Stimulated activated memory B cell treated with anti-CD40 and anti-IgM and Interleukin-4, amounts not matched to agents 10 μg/mL and 1 μg/mL and 100 μg/mL, for 72 hours (primary cell): ENCODE measurements around the gene BHLHE40.
"Not testable (repeated sequence)": the region's sequence is repeated elsewhere in the genome, so short reads cannot be mapped to it uniquely, and the experiment has no call there.

ENCODE experiments used
- ATAC-seq: fragments of 150-1000 bp; cut with Tn5 transposase; 2 replicates; pipeline ENCODE4 v1.10.0; 2021
- H3K27ac Mint-ChIP-seq: one replicate; pipeline ENCODE4 v1.8.0; 2022; ENCODE audit warnings: mild to moderate bottlenecking, mixed read lengths
- H3K27me3 Mint-ChIP-seq: one replicate; pipeline ENCODE4 v1.8.0; 2022; ENCODE audit warnings: mixed read lengths
- H3K36me3 Mint-ChIP-seq: one replicate; pipeline ENCODE4 v1.8.0; 2022; ENCODE audit warnings: mixed read lengths
- H3K4me1 Mint-ChIP-seq: one replicate; pipeline ENCODE4 v1.8.0; 2022; ENCODE audit warnings: mixed read lengths
- H3K4me3 Mint-ChIP-seq: one replicate; pipeline ENCODE4 v1.8.0; 2022; ENCODE audit warnings: mild to moderate bottlenecking, moderate library complexity, mixed read lengths
- H3K9me3 Mint-ChIP-seq: one replicate; pipeline ENCODE4 v1.8.0; 2022; ENCODE audit warnings: mixed read lengths

Gene BHLHE40

DNA sequence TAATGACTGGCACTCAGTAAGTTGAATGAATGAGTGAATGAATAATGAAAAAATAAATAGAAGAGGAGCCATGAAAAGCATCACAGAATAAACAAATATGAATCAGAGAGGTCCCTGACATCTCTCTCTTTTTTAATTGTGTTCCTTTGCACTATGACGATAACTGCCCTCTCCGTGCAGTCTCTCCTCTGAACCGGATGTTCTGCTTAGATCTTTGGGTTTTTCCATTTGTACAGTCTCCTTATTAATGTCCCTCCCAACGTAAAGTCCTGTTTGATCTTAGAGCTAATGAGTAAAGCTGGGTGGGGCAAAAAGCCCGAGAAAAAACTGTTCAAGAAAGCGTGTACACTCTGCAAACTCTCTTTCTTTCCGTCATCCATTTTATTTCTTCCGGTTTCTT lies 28.3 kb upstream of the BHLHE40 start:
- Mint-ChIP-seq H3K36me3 (no peaks in the 10 kb centered on the region), H3K27ac (no peak overlapping the region), H3K27me3 (no peaks in the 10 kb centered on the region), H3K9me3 (no peaks in the 10 kb centered on the region), H3K4me3 (no peak overlapping the region), H3K4me1 (no peaks in the 10 kb centered on the region)
- no peak for ATAC-seq

DNA sequence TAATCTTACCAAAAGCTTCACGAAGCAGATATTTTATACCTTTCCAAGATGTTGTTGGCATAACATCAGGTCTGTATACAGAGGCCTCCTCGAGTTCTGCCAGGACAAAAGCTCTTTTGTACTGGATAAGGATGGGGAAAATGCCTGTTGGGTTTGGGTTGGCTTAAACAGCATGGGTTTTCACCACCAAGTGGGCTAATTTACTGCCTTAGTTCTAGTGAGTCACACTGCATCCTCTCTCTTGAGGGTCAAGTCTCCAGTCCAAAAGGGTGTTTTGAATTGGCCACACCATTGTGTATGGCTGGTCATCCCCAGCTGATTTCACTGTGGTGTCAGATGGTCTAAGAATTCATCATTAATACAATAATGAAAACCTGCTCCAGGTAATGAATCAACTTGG lies 26.1 kb upstream of the BHLHE40 start:
- H3K4me1 Mint-ChIP-seq, result no peaks in the 10 kb centered on the region
- no peak overlapping the region for H3K4me3 Mint-ChIP-seq
- ATAC-seq, result no peak
- no peak overlapping the region for H3K27ac Mint-ChIP-seq
- H3K9me3 Mint-ChIP-seq, result no peaks in the 10 kb centered on the region
- no peaks in the 10 kb centered on the region for H3K27me3 Mint-ChIP-seq
- peaks cover 8% of the 10 kb centered on the region for H3K36me3 Mint-ChIP-seq

DNA sequence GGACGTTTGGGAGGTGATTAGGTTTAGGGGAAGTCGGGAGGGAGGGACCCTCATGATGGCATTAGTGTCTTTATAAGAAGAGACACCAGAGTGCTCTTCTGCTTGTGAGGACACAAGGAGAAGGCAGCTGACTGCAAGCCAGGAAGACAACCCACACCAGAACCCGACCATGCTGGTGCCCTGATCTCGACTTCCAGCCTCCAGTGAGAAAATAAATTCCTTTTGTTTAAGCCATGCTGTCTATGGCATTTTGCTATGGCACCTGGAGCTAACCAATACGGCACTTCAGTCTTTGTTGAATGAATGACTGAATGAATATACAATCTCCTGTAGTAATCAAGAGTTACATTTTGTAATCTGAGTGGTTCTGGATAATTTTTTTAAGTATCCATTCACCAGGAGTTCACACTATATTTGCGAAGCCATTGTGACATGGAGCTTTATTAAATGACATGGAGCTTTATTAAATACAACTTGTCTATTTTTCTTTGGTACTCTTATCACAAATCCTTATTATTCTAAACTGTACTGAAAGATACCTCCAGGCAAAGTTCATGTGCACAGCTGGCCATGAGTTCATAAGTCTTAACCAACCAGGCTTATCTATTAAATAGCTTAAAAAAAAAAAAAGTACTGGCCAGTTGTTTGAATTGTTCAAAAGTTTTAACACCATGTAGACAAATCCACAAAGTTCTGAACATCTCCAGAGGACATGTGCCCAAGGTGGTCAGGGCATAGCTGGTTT lies 24.8 kb upstream of the BHLHE40 start:
- H3K4me1 Mint-ChIP-seq, result no peaks in the 10 kb centered on the region
- peaks cover 18% of the 10 kb centered on the region for H3K36me3 Mint-ChIP-seq
- H3K4me3 Mint-ChIP-seq, result no peak overlapping the region
- no peaks in the 10 kb centered on the region for H3K27me3 Mint-ChIP-seq
- no peak for ATAC-seq
- peaks cover 5% of the 10 kb centered on the region for H3K9me3 Mint-ChIP-seq
- no peak overlapping the region for H3K27ac Mint-ChIP-seq

DNA sequence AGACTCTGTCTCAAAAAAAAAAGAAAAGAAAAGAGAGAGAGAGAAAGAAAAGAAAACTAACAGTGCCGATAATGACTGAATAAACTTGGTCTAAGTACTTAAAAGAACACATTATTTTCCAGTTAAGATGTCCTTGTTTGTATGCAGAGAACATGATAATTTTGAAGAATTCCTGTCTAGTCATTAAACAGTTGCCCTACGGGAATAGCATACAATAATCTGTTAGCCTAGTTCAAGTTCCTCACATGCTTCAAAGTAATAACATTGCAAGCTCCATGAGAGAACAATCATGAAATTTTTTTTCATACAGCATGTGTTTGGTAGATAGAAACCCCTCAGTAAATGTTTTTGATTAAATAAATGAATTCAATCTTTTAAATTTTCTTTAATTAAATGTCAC lies 23.1 kb upstream of the BHLHE40 start:
- Mint-ChIP-seq H3K9me3 (peaks cover 5% of the 10 kb centered on the region), H3K4me3 (no peak overlapping the region), H3K4me1 (no peaks in the 10 kb centered on the region), H3K36me3 (peaks cover 18% of the 10 kb centered on the region), H3K27me3 (no peaks in the 10 kb centered on the region), H3K27ac (no peak overlapping the region)
- ATAC-seq, result no peak

DNA sequence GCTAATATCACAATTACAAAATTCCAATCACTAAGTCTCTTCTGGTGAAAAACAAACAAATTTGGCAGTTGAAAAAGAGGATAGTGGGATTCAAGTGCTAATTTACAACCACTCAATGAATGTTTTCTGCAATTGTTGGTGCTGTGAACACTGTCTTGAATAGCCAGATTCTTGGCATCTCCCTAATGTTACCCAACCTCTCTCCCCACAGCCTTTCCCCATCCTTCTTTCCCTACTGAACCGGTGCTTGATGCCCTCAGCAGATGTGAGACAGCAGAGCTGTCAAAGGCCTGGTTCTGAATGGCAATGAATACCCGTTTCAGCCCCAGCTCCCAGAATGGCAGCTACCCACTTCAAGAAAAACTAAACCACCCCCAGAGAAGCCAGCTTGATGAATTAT lies 22.5 kb upstream of the BHLHE40 start:
- Mint-ChIP-seq H3K4me3 (no peak overlapping the region), H3K27ac (no peak overlapping the region), H3K36me3 (peaks cover 18% of the 10 kb centered on the region), H3K4me1 (no peaks in the 10 kb centered on the region), H3K27me3 (no peaks in the 10 kb centered on the region), H3K9me3 (peaks cover 5% of the 10 kb centered on the region)
- ATAC-seq, result no peak

DNA sequence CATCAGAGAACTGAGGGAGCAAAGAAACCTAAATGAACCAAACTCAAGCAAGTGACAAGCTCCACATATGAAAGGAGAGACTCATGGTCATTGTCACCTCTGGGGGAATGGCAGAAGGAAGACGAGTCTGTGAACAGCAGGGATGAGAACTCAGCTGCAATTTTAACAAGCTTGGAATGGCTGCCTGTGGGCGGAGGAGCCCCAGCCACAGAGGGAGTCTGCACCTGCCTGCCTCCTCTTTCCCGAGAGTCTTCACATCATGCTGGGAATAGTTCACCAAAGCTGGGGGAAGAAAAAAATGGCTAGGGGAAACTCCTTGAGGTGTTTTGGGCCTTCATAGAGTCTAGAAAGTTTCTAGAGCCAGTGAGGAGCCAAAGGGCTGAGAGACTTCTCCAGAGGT lies 21.3 kb upstream of the BHLHE40 start:
- no peak overlapping the region for H3K4me3 Mint-ChIP-seq
- no peaks in the 10 kb centered on the region for H3K4me1 Mint-ChIP-seq
- H3K36me3 Mint-ChIP-seq, result peaks cover 18% of the 10 kb centered on the region
- H3K27ac Mint-ChIP-seq, result no peak overlapping the region
- H3K27me3 Mint-ChIP-seq, result no peaks in the 10 kb centered on the region
- H3K9me3 Mint-ChIP-seq, result peaks cover 5% of the 10 kb centered on the region
- no peak for ATAC-seq

DNA sequence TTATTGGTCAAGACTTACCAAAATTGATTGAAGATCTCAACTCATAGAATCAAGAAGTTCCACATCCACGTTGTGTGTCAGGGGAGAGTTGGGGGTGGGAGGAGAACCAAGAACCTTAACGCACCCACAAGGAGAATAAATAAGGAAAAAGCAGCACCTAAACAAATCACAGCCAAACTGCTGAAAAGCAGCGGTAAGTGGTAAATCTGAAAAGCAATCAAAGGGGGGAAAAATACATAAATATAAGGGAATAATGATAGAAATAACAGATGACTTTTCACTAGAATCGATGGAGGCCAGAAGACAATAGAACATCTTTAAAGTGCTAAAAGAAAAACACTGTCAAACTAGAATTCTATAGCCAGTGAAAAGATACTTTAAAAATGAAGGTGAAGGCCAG lies 20.1 kb upstream of the BHLHE40 start:
- no peak for ATAC-seq
- H3K9me3 Mint-ChIP-seq, result peaks cover 5% of the 10 kb centered on the region
- H3K27ac Mint-ChIP-seq, result no peak overlapping the region
- no peaks in the 10 kb centered on the region for H3K27me3 Mint-ChIP-seq
- no peaks in the 10 kb centered on the region for H3K4me1 Mint-ChIP-seq
- H3K36me3 Mint-ChIP-seq, result peaks cover 18% of the 10 kb centered on the region
- H3K4me3 Mint-ChIP-seq, result no peak overlapping the region

DNA sequence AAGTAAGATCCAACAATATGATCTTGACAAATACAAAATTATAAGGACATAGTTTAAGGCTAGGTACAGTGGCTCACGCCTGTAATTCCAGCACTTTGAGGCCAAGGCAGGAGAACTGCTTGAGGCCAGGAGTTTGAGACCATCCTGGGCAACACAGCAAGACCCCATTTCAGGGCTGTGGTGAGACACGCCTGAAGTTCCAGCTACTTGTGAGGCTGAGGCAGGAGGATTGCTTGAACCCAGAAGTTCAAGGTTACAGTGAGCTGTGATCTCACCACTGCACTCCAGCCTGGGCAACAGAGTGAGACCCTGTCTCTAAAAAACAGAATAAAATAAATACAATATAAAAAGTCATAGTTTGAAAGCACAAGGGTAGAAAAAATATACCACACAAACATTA lies 17.4 kb upstream of the BHLHE40 start:
- peaks cover 14% of the 10 kb centered on the region for H3K4me1 Mint-ChIP-seq
- not testable (repeated sequence) for H3K27ac Mint-ChIP-seq, H3K27me3 Mint-ChIP-seq, H3K4me3 Mint-ChIP-seq, H3K9me3 Mint-ChIP-seq, ATAC-seq
- H3K36me3 Mint-ChIP-seq, result peaks cover 23% of the 10 kb centered on the region

DNA sequence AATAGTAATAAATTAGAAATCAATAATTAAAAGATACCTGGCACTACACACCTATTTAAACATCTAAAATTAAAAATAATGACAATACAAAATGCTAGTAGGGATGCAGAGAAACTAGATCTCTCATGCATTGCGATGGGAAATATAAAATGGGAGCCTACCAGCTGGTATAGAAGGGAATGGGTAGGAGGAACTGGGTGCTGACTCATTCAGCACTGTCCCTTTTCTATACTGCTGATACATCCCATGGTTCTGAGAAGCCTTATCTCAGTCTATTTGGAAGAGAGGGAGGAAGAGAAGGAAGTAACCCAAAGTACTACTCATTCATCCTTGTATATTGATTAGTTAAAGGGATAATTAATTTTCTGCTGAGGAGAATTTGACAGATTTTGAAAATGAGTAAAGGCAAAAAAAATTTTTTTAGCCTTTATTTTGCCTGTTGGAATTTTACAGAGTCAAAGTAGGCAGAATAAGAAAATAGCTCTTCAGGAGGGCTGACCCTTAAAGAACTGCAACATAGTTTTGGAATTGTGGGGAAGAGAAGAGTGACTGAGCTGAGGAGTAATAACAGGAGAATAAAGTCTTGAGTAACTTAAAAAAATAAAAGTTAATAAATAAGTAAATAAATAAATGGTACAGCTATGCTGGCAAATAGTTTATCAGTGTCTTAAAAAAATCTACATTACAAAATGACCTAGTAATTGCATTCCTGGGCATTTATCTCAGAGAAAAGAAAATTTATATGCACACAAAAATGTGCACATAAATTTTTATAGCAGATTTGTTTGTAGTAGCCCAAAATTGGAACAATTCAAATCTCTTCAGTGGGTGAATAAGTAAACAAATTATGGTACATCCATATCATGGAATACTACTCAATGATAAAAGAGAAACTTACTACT lies 15.3 kb upstream of the BHLHE40 start:
- no peak for ATAC-seq
- Mint-ChIP-seq H3K36me3 (peaks cover 25% of the 10 kb centered on the region), H3K27me3 (no peaks in the 10 kb centered on the region), H3K4me1 (peaks cover 23% of the 10 kb centered on the region), H3K27ac (no peak overlapping the region), H3K9me3 (peaks cover 15% of the 10 kb centered on the region), H3K4me3 (no peak overlapping the region)

DNA sequence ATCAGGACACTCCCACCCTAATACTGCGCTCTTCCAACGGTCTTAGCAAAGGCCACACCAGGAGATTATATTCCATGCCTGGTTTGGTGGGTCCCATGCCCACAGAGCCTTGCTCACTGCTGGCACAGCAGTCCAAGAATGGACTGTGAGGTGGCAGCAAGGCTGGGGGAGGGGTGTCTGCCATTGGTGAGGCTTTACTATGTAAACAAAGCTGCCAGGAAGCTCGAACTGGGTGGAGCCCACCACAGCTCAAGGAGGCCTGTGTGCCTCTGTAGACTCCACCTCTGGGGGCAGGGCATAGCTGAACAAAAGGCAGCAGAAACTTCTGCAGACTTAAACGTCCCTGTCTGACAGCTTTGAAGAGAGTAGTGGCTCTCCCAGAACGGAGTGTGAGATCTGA lies 13.2 kb upstream of the BHLHE40 start:
- Mint-ChIP-seq H3K36me3 (peaks cover 26% of the 10 kb centered on the region), H3K4me1 (peaks cover 33% of the 10 kb centered on the region), H3K9me3 (peaks cover 11% of the 10 kb centered on the region)
- not testable (repeated sequence) for ATAC-seq, H3K27me3 Mint-ChIP-seq, H3K4me3 Mint-ChIP-seq, H3K27ac Mint-ChIP-seq

DNA sequence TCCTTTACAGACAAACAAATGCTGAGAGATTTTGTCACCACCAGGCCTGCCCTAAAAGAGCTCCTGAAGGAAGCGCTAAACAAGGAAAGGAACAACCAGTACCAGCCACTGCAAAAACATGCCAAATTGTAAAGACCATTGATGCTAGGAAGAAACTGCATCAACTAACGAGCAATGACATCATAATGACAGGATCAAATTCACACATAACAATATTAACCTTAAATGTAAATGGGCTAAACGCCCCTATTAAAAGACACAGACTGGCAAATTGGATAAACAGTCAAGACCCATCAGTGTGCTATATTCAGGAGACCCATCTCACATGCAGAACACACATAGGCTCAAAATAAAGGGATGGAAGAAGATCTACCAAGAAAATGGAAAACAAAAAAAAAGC lies 11.6 kb upstream of the BHLHE40 start:
- not testable (repeated sequence) for ATAC-seq, H3K27ac Mint-ChIP-seq, H3K27me3 Mint-ChIP-seq, H3K4me3 Mint-ChIP-seq
- H3K36me3 Mint-ChIP-seq, result peaks cover 26% of the 10 kb centered on the region
- H3K4me1 Mint-ChIP-seq, result peaks cover 33% of the 10 kb centered on the region
- H3K9me3 Mint-ChIP-seq, result peaks cover 11% of the 10 kb centered on the region

DNA sequence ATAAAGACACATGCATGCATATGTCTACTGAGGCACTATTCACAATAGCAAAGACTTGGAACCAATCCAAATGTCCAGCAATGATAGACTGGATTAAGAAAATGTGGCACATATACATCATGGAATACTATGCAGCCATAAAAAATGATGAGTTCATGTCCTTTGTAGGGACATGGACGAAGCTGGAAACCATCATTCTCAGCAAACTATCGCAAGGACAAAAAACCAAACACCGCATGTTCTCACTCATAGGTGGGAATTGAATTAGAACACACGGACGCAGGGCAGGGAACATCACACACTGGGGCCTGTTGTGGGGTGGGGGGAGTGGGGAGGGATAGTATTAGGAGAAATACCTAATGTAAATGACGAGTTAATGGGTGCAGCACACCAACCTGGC lies 7.8 kb upstream of the BHLHE40 start:
- peaks cover 11% of the 10 kb centered on the region for H3K9me3 Mint-ChIP-seq
- peaks cover 53% of the 10 kb centered on the region for H3K4me1 Mint-ChIP-seq
- H3K27me3 Mint-ChIP-seq, H3K27ac Mint-ChIP-seq, ATAC-seq, H3K4me3 Mint-ChIP-seq: not testable (repeated sequence)
- H3K36me3 Mint-ChIP-seq, result peaks cover 26% of the 10 kb centered on the region

DNA sequence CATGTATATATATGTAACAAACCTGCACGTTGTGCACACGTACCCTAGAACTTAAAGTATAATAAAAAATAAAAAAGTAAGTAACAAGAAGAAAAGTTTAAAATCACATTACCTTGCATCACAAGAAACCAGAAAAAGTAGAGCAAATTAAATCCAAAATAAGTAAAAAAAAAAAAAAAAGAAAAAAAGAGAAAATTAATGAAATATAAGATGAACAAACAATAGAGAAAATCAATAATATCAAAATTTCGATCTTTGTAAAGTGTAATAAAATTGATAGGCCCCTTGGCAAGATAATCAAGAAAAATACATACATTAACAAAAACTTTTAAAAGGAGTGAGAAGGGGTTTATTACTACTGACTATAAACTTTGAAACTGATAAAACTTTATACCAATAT lies 7.4 kb upstream of the BHLHE40 start:
- Mint-ChIP-seq H3K4me3 (no peak overlapping the region), H3K9me3 (peaks cover 7% of the 10 kb centered on the region), H3K27ac (no peak overlapping the region), H3K36me3 (peaks cover 22% of the 10 kb centered on the region), H3K4me1 (peaks cover 53% of the 10 kb centered on the region), H3K27me3 (no peaks in the 10 kb centered on the region)
- ATAC-seq, result no peak

DNA sequence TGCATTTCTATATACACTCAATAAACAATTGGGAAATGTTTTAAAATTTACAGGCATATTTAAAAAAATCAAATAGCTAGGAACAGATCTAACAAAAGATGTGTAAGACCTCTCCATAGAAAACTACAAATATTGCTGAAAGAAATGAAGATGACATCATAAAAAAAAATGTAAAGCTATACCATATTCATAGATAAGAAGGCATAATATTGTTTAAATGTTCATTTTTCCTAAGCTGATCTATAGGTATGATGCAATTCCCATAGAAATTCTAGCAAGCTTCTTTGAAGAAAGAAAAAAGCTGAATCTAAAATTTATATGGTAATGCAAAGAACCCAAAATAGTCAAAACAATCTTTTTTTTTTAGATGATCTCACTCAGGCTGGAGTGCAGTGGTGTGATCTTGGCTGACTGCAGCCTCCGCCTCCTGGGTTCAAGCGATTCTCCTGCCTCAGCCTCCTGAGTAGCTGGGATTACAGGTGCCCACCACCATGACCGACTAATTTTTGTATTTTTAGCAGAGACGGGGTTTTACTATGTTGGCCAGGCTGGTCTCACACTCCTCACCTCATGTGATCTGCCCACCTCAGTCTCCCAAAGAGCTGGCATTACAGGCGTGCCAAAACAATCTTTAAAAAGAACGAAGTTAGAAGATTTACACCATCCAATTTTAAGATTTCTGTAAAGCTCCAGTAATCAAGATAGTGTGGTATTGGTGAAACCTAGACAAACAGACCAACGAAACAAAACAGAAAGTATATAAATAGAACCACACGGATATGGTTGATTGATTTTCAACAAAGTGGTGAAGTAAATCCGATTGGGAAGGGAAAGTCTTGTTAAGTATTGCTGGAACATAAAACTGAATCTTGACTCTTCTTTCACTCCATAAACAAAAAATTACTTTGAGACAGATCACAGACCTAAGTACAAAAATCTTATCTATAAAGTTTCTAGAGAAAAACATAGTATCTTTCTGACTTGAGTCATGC lies 6.3 kb upstream of the BHLHE40 start:
- no peak for ATAC-seq
- no peaks in the 10 kb centered on the region for H3K27me3 Mint-ChIP-seq
- peaks cover 4% of the 10 kb centered on the region for H3K9me3 Mint-ChIP-seq
- H3K36me3 Mint-ChIP-seq, result peaks cover 14% of the 10 kb centered on the region
- peak overlapping the region; percentile 97 for H3K27ac Mint-ChIP-seq
- peaks cover 53% of the 10 kb centered on the region for H3K4me1 Mint-ChIP-seq
- peak overlapping the region; percentile 71 for H3K4me3 Mint-ChIP-seq

DNA sequence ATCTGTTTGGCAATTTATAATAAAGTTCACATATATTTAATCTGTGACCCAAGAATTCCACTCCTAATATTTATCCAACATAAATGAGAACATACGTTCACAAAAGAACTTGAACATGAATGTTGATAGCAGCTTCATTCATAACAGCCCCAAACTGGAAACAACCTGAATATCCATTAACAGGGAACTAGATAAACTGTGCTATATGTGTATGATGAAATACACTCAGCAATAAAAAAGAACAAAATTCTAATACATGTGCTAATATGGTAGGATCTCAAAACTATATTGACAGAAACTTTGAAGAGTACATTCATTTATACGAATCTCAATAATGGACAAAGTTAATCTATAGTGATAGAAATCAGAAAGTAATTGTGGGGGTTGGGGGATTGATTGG lies 5.1 kb upstream of the BHLHE40 start:
- Mint-ChIP-seq H3K27ac (peak overlapping the region; percentile 97), H3K9me3 (no peaks in the 10 kb centered on the region), H3K27me3 (no peaks in the 10 kb centered on the region), H3K4me3 (no peak overlapping the region), H3K4me1 (peaks cover 51% of the 10 kb centered on the region), H3K36me3 (peaks cover 5% of the 10 kb centered on the region)
- no peak for ATAC-seq
